HG03108 (cell line): ENCODE results near the gene TUB.

Experiments used
- ATAC-seq: cut with Tn5 transposase; IDR thresholded peaks from one replicate; pipeline ENCODE4 v1.9.1; 2021; ENCODE audit warnings: moderate library complexity; ENCODE audit not compliant: unreplicated experiment

TUB gene

GRCh38 chr11:8045839-8046238 lies 35.2 kb upstream of the TUB start:
- no peak for ATAC-seq

- ATAC-seq: no peak
Observed at GRCh38 chr11:8047382-8047781, 33.6 kb upstream of the TUB start.

GRCh38 chr11:8049084-8049483 lies 31.9 kb upstream of the TUB start:
- ATAC-seq: no peak

GRCh38 chr11:8055091-8055835 lies 25.7 kb upstream of the TUB start:
- ATAC-seq: no peak

GRCh38 chr11:8055836-8056526 lies 25.0 kb upstream of the TUB start:
- no peak for ATAC-seq

- no peak for ATAC-seq
Observed at GRCh38 chr11:8056810-8057463, 24.1 kb upstream of the TUB start.

- no peak for ATAC-seq
Observed at GRCh38 chr11:8058216-8058615, 22.8 kb upstream of the TUB start.

- no peak for ATAC-seq
Observed at GRCh38 chr11:8059030-8059429, 22.0 kb upstream of the TUB start.

GRCh38 chr11:8059571-8060011 lies 21.4 kb upstream of the TUB start:
- no peak for ATAC-seq

- no peak for ATAC-seq
Observed at GRCh38 chr11:8060146-8060719, 20.8 kb upstream of the TUB start.

GRCh38 chr11:8060801-8061554 lies 20.0 kb upstream of the TUB start:
- ATAC-seq: no peak

GRCh38 chr11:8061555-8062428 lies 19.2 kb upstream of the TUB start:
- no peak for ATAC-seq

GRCh38 chr11:8062781-8063257 lies 18.2 kb upstream of the TUB start:
- no peak for ATAC-seq

GRCh38 chr11:8063324-8063723 lies 17.7 kb upstream of the TUB start:
- no peak for ATAC-seq

- no peak for ATAC-seq
Observed at GRCh38 chr11:8065031-8065430, 16.0 kb upstream of the TUB start.

GRCh38 chr11:8066036-8066910 lies 14.7 kb upstream of the TUB start:
- no peak for ATAC-seq

- no peak for ATAC-seq
Observed at GRCh38 chr11:8066911-8067455, 14.0 kb upstream of the TUB start.

- ATAC-seq: no peak
Observed at GRCh38 chr11:8067567-8067928, 13.5 kb upstream of the TUB start.
